AG20443 (cell line): ENCODE data around the gene CST3.

Experiments used
- DNase-seq: peaks from one replicate; pipeline ENCODE4 v3.0.0; 2012; ENCODE audit warnings: low spot score, mixed read lengths

Gene CST3

DNA sequence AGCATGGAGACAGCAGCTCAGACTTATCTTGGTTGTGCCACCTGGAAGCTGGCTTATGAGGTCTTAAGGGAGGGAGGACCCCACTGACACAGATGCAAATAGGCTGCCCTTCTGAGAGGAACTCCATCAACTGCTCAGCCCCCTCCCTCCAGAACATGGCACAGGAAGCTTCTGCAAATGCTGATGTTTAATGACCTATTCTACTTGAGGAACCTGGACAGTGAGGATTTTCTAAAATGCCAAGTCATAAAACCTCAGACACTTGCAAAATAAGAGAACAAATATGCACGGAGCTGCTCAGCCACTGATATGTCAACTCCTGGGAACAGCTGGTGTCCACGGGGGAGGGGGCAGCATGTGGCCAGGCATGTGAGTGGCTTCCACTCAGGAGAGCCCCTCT lies 35.5 kb downstream of the CST3 start:
- DNase-seq: no peak

DNA sequence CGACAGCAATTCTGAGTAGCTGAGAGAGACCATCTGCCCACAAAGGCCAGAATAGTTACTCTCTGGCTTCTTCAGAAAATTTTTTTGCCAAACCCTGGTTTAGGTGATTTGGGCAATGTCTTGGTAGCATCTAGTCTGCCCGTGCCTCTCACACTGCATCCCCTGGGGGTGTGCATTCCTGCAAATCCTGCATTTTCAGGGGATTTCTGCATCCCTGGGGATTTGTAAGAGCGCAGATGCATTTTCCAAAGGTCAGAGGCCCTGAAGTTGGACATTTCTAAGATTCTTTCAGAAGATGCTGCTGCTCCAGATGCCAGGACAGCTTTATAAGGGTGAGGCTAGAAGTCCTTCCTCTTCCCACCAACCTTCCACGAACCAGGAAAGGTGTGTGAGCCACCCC lies 36.0 kb downstream of the CST3 start:
- no peak for DNase-seq

DNA sequence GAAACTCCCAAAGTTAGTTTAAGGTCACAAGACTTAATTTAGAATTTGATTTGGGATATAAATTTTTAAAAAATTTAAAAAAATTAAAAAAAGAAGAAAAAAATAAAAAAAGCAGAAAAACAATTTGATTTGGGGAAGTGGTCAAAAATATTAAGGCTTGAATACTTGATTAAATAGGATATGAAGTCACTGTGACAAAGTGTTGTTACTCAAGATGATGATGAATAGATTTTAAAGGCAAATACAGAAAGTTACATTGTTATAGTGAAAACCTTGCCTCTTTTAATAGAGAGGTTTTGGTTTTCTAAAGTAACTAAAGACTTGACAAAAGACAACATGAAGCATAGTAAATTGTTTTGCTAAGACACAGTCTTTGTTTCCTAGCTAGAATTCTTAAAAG lies 39.3 kb downstream of the CST3 start:
- no peak for DNase-seq

DNA sequence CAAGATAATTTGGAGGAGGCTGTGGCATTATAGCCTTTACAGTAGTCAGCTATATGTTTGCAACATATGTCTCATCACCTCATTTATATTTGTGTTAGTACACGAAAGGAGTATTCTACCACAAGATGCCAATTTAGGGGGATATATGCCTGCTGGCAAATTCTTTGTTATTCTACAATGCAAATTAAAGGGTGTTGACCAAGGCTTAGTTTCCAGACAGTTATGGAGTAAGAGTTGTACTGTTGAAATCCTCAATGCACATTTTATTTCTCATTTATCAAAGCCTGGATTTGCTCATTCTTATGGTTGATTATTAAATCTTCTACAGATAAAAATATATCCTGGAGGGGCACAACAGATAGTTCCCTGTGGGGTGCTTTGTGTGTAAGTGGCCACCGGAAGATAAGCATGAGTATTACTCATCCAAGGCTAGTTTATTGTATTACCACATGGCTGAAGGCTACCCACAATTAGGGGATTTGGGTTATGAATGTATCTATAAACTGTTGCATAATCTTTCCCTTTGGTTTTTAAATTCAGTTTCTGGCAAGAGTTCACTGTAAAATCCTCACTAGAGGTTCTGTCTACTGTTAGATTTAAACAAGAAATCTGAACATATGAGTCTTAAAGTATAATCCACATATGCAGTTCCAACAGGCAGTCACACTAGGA lies 41.0 kb downstream of the CST3 start:
- DNase-seq: no peak

DNA sequence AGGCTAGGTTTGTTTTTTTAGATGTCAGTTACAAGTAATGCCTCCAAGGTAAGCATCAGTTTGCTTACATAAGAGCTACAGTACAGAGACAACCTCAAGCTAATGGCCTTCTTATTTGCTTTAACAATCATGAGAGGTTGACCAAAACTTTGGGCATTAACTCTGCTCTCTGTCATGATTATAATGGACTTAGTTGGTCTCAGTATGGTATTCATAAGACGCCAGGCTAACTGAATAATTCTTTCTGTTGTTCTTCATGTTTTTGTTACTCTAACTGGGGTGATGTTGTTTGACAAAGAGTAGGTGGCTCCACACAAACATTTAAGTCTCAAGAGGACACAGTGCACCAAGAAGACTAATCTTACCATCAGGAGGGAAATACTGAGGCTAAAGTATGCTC lies 41.8 kb downstream of the CST3 start:
- DNase-seq: no peak

DNA sequence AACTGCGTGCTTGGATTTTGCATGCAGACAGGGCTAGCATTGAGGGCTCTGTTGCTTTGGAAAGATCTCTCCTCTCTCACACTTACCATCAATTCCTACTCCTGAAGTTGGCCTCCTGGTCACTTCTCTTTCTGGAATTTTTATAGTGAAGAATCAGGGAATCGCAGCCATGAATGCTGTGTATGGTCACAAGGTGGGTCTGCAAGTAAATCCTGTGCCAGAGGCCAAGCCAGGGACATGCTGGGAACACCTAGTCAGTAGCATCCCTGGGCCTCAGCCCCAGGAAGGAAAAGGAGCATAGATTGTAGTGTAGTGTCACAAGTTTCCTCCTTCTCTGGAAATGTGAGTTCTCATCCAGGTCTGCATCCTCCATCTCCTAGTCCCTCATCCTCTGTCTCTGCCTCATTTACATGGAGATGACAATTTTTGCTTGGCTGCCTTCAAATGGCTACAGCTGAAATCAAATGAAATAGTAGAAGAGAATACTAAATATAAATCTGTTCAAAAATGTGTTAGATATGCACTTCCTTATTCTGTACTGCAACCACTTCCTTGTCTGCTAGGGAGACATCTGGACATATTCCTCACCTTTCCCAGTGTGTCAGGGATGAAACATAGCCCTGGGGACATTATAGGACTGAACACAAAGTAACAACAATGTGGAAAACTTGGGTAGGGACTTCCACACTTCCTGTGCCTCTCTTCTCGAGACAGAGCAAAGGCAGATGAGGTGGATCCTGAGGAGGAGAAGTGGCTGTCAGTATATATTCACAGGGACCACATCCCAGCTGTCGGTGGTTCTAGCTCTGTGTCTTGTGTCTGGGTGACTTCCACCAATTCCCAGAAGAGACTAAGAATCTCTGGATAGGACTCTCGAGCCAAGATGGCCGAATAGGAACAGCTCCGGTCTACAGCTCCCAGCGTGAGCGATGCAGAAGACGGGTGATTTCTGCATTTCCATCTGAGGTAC lies 49.0 kb downstream of the CST3 start:
- DNase-seq: no peak

DNA sequence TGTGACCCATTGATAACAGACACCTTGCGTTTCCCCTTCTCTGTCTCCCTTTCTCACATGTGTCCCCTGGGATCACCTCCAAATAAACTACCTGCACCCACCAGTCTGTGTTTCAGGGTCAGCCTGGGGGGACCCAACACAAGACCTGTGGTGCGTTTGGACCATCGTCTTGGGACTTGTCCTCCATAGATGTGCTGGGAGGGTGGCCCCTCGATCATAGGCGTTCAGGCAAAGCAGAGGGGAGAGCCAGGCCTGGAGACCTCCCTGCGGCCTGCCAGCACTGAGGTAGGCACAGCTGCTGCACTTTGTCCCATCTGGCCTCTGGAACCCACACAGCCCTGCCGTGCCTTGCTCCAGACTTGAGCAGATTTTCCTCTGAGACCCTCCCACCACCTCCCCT lies 50.1 kb downstream of the CST3 start:
- no peak for DNase-seq

DNA sequence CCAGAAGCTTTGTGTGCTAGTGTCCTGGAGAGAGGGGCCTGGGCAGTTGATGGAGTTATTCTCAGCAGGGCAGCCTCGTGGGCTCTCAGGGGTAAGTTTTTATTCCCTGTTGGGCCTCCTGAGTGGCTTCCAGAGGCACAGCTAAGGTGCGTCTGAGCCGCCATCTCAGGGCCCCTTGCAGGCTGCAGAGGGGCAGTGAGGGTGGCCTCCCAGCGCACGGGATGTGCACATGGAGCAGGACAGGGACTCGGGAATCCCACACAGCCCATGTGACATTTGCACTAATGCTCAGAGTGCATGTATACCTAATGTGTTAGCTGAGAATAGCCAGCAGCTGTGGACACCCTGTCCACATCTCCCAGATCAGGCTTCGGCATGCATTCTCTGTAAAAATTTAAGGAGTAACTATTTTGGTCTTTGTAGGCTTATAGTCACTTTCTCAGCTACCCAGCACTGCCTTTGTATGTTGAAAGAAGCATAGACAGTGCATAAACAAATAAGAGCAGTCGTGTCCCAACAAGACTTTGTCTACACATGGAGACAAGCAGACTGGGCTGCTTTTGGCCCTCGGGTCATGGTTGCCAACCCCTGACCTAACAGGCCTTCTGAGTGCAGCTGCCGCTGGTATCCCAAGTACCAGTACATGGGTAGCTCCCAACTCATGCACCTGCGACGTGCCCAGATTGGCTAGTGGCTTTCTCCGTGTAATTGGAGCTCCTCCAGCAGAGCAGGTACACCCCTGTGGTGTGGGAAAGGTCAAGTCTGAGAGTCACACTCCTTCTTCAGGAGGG lies 50.8 kb downstream of the CST3 start:
- no peak for DNase-seq

DNA sequence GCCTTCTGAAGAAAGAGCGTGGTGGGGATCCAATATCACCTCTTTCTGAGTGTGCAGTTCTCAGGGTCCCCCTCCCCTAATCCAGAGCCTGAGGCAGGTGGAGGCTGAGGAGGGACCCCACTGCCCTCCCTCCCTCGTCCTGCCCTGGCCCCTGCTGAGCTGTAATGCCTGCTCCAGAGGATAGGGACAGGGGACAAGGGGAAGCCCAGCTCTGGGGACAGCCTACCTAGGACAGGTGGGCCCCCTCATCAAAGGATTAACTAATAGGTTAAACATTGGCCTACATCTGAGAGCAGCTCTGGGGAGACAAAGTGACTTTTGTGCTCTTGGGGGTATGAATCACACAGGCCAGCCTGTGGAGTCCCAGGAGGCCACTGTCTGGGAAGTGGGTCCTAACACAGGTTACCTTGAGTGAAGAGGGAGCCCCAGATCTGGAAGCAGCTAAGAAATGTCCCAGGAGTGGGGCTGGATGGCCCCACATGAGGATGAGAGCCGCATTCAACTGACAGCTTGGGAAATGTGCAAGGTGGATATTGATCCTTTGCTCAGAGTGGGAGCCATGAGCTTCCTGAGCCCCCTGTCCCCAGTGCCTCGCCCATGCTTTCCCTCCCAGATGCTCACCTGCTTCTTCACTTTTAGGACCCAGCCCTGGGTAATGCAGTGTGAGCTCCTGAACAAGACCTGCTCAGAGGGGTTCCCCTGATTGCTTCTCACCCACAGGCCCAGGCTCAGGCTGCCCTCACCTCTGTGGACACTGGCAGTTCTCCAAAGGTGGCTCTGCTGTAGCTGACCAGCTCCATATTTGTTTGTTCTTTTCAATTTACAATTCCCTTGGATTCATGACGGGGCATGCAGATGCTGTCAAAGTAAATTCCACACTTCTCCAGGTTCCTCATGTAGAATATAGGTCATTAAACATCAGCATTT lies 51.7 kb downstream of the CST3 start:
- no peak for DNase-seq

DNA sequence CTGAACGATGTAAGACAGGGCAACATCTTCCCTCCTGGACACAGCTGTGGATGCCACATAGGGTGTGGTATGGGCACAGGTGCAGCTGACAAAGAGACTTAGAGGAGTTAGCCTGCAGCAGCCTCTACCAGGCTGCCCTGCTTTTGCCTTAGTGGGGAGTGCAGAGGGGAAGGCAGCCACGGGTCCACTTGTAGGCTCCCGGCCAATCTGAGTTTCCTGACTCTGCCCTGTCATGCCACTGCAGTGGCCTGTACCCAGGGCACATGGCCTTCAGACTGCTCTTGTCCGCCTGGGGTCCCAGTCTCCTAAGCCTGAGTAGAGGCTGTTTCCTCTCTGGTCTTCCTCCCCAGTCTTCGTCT lies 52.3 kb downstream of the CST3 start:
- DNase-seq: no peak

DNA sequence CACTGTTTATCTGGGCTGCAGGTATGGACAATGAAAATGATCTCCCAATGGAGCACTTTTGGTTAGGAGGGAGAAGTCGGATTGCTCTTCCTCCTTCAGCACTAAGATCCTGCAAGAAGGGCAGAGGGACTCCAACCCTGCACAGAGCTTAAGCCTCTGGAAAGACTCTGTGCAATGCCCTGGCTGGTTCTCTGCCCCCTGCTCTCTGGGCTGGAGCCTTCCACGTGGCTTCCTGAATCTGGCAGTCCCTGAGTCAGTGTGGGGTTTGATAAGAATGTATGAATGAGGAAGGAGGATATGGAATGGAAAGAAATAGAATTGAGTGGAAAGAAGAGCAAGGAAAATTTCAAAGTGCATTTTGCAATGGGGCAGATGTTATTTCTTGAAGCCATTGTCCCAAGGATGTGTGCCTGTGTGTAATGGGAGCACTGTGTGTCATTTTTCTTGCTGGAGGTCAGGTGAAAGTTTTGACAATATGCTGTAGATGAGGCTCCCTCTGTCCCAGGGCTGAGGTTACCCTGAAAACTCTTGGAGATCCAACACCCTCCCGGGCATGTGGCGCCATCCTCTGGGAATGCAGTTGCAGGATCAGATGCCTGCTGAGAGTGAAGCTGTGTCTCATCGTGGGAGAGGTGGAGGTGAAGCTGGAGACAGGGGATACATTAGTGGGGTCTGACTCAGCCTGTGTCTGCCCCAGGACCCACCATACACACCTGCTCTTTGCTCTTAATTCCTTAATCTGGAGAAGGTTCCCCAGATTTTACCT lies 53.1 kb downstream of the CST3 start:
- no peak for DNase-seq
